ENCODE results near the gene SMAD9. TPM values are rescaled to one million over a fixed set of nuclear protein-coding genes. Genes with fewer than 3 reads are reported as not detected.
A peak's percentile ranks its signal among the peaks of the same experiment; 100 is the strongest.

Gene SMAD9
- total and polyA plus RNA-seq, 7 experiments from 2014 or later, result 0.02 to 0.05 TPM; not detected in 5

DNA sequence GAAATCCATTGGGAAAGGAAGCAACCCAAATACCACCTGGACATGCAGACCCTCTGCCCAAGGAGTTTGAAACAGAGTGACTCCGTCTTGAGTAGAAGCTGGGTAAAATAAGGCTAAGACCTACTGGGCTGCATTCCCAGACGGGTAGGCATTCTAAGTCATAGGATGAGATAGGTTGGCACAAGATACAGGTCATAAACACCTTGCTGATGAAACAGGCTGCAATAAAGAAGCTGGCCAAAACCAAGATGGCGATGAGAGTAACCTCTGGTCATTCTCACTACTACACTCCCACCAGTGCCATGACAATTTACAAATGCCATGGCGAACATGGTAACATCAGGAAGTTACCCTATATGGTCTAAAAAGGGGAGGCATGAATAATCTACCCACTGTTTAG, 60.8 kb downstream of the SMAD9 start:
- intact Hi-C loops (cut with micrococcal nuclease), result loop anchor here in 1 of 2 donors (2.0 to 5.0 kb wide), 2 partner anchors 123 to 210 kb away; no protein-coding TSS in a partner anchor
- H3K27me3 ChIP-seq (ENCODE audit: control insufficient read depth in 2 of 2, insufficient read depth in 2 of 2, low read length in 2 of 2), result no peaks in the 10 kb centered on the region
- Mint-ChIP-seq H3K4me1 (peaks cover 0 to 11% (median 0%) of the 10 kb centered on the region in 7 donors), H3K27ac (no peak overlapping the region), H3K9me3 (peaks cover 0 to 2% (median 0%) of the 10 kb centered on the region in 11 donors), H3K27me3 (peaks cover 12 to 51% (median 25%) of the 10 kb centered on the region in 5 donors), H3K4me3 (no peak overlapping the region), H3K36me3 (no peaks in the 10 kb centered on the region)
- ATAC-seq (no peak), DNase-seq (no peak)
- H3K4me3 ChIP-seq (ENCODE audit: low read length), result no peak overlapping the region
- POLR2A ChIA-PET, result no interaction called here
- CTCF ChIA-PET, result interaction anchor here (1.6 kb wide), 1 partner anchor 9 kb away, joined by 3 read pairs; no protein-coding TSS in a partner anchor
- no peaks in the 10 kb centered on the region for H3K4me1 ChIP-seq (ENCODE audit: control insufficient read depth in 2 of 2, insufficient read depth in 2 of 2, low read length in 2 of 2)
- H3K9me3 ChIP-seq (ENCODE audit: control insufficient read depth in 2 of 3, low read length in 3 of 3), result no peaks in the 10 kb centered on the region
- H3K27ac ChIP-seq (ENCODE audit: low read depth, low read length), result no peak overlapping the region
- no peaks in the 10 kb centered on the region for H3K36me3 ChIP-seq (ENCODE audit: control insufficient read depth in 2 of 3, insufficient read depth in 3 of 3, low read length in 3 of 3)

DNA sequence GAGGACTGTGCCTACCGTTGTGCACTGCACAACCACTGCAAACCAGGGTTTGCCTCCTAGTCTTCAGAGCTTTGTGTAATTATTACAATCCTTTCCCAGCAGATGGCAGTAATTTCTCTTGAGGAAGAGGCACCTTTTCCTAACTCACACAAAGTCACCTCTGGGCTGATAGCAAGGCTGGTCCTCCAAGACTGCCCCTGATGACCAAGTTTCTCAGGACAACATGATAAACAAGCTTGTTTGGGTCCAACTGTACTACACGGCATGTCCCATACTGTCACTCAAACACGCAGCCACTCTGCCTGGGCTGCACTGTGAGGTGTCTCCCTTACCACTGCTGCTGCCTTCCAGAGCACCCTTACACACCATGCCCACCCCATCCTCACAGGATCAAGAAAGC, 61.7 kb downstream of the SMAD9 start:
- DNase-seq (peak in 2 of 9 donors; percentile 1 to 3), ATAC-seq (no peak)
- no peaks in the 10 kb centered on the region for H3K27me3 ChIP-seq (ENCODE audit: control insufficient read depth in 2 of 2, insufficient read depth in 2 of 2, low read length in 2 of 2)
- Mint-ChIP-seq H3K4me1 (peaks cover 0 to 11% (median 0%) of the 10 kb centered on the region in 7 donors), H3K27me3 (peaks cover 5 to 41% (median 25%) of the 10 kb centered on the region in 5 donors), H3K27ac (no peak overlapping the region), H3K4me3 (no peak overlapping the region), H3K9me3 (peaks cover 0 to 2% (median 0%) of the 10 kb centered on the region in 11 donors), H3K36me3 (no peaks in the 10 kb centered on the region)
- POLR2A ChIA-PET, result no interaction called here
- no peaks in the 10 kb centered on the region for H3K9me3 ChIP-seq (ENCODE audit: control insufficient read depth in 2 of 3, low read length in 3 of 3)
- no peak overlapping the region for H3K27ac ChIP-seq (ENCODE audit: low read depth, low read length)
- no peaks in the 10 kb centered on the region for H3K4me1 ChIP-seq (ENCODE audit: control insufficient read depth in 2 of 2, insufficient read depth in 2 of 2, low read length in 2 of 2)
- intact Hi-C loops (cut with micrococcal nuclease), result loop anchor here (1.0 to 5.0 kb wide), 4 partner anchors 123 to 211 kb away; no protein-coding TSS in a partner anchor
- no peaks in the 10 kb centered on the region for H3K36me3 ChIP-seq (ENCODE audit: control insufficient read depth in 2 of 3, insufficient read depth in 3 of 3, low read length in 3 of 3)
- CTCF ChIA-PET, result interaction anchor here (0.6 to 1.6 kb wide), 2 partner anchors 10 to 153 kb away, joined by 3 to 4 read pairs; no protein-coding TSS in a partner anchor
- H3K4me3 ChIP-seq (ENCODE audit: low read length), result no peak overlapping the region

GRCh38 chr13:36857253-36857652, 62.8 kb downstream of the SMAD9 start:
- Histone ChIP-seq H3K9me3 (ENCODE audit: control insufficient read depth in 2 of 3, low read length in 3 of 3) (no peaks in the 10 kb centered on the region), H3K36me3 (ENCODE audit: control insufficient read depth in 2 of 3, insufficient read depth in 3 of 3, low read length in 3 of 3) (no peaks in the 10 kb centered on the region), H3K27ac (ENCODE audit: low read depth, low read length) (no peak overlapping the region), H3K4me3 (ENCODE audit: low read length) (no peak overlapping the region), H3K27me3 (ENCODE audit: control insufficient read depth in 2 of 2, insufficient read depth in 2 of 2, low read length in 2 of 2) (no peaks in the 10 kb centered on the region), H3K4me1 (ENCODE audit: control insufficient read depth in 2 of 2, insufficient read depth in 2 of 2, low read length in 2 of 2) (no peaks in the 10 kb centered on the region)
- no peaks in the 10 kb centered on the region for H3K36me3 Mint-ChIP-seq
- ATAC-seq (no peak), DNase-seq (no peak)
- ChIA-PET CTCF (no interaction called here), POLR2A (no interaction called here)
- no peak overlapping the region for H3K27ac Mint-ChIP-seq
- H3K9me3 Mint-ChIP-seq, result peaks cover 0 to 2% (median 0%) of the 10 kb centered on the region in 11 donors
- H3K4me3 Mint-ChIP-seq, result no peak overlapping the region
- H3K27me3 Mint-ChIP-seq, result peaks cover 5 to 33% (median 24%) of the 10 kb centered on the region in 5 donors
- intact Hi-C loops (cut with micrococcal nuclease), result loop anchor here in 1 of 2 donors (5.0 kb wide), 1 partner anchor 125 kb away; no protein-coding TSS in a partner anchor
- H3K4me1 Mint-ChIP-seq, result peaks cover 0 to 6% (median 0%) of the 10 kb centered on the region in 7 donors

- DNase-seq, result no peak
- intact Hi-C loops (cut with micrococcal nuclease), result loop anchor here in 1 of 2 donors (5.0 kb wide), 1 partner anchor 1831 kb away; no protein-coding TSS in a partner anchor
- CTCF ChIA-PET, result no interaction called here
These were observed 69.1 kb downstream of the SMAD9 start for GRCh38 chr13:36850790-36851438.

DNA sequence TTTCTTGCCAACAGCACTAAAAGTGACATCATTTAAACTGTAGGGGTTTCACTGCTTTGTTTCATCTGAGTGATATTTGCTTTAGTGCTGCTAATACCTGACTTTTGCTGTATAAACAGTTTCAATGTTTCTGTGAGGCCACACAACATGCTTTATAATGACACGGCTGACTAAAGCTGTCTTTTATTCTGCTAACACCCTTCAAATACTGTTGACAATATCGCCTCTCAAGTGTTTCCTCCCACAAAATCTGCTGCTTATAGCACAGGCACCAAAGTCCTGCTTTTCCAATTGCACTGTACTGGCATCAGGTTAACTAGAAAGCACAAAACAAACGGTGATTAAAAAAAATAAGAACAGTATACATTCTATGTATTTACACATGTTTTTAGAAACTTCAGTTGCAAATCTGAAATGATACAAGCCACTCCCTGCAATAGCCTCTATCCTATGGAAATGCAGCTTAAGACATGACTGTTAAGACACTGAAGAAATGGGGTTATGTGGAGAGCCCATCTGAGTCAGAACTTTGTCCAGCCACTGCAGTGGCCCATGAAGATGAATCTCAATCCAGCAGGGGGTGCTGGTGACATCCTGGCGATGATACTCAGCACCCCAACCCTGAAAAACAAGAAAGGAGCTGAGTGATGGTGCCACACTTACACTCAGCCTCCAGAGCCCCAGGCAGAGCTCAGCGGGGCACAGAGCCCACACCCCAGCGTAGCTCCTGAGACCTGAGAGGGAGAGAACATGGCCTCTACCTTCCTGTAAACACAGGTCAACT, 71.6 kb downstream of the SMAD9 start:
- H3K4me3 Mint-ChIP-seq, result no peak overlapping the region
- Histone ChIP-seq H3K27me3 (ENCODE audit: control insufficient read depth in 2 of 2, insufficient read depth in 2 of 2, low read length in 2 of 2) (no peaks in the 10 kb centered on the region), H3K27ac (ENCODE audit: low read depth, low read length) (no peak overlapping the region), H3K4me1 (ENCODE audit: control insufficient read depth in 2 of 2, insufficient read depth in 2 of 2, low read length in 2 of 2) (no peaks in the 10 kb centered on the region), H3K36me3 (ENCODE audit: control insufficient read depth in 2 of 3, insufficient read depth in 3 of 3, low read length in 3 of 3) (no peaks in the 10 kb centered on the region), H3K9me3 (ENCODE audit: control insufficient read depth in 2 of 3, low read length in 3 of 3) (no peaks in the 10 kb centered on the region), H3K4me3 (ENCODE audit: low read length) (no peak overlapping the region)
- ATAC-seq (no peak), DNase-seq (no peak)
- H3K36me3 Mint-ChIP-seq, result peaks cover 0 to 4% (median 0%) of the 10 kb centered on the region in 5 donors
- ChIA-PET CTCF (interaction anchor here (1.0 kb wide), 1 partner anchor 11 kb away, joined by 3 read pairs; no protein-coding TSS in a partner anchor), POLR2A (no interaction called here)
- peaks cover 0 to 19% (median 10%) of the 10 kb centered on the region in 5 donors for H3K27me3 Mint-ChIP-seq
- H3K9me3 Mint-ChIP-seq, result no peaks in the 10 kb centered on the region
- H3K27ac Mint-ChIP-seq, result no peak overlapping the region
- intact Hi-C loops (cut with micrococcal nuclease), result no loop called here
- H3K4me1 Mint-ChIP-seq, result no peaks in the 10 kb centered on the region

More at GRCh38 chr13:36850790-36851438, 69.1 kb downstream of the SMAD9 start:
- Mint-ChIP-seq H3K36me3 (no peaks in the 10 kb centered on the region), H3K27me3 (peaks cover 0 to 23% (median 15%) of the 10 kb centered on the region in 5 donors), H3K4me1 (no peaks in the 10 kb centered on the region), H3K27ac (no peak overlapping the region), H3K4me3 (no peak overlapping the region), H3K9me3 (peaks cover 0 to 2% (median 0%) of the 10 kb centered on the region in 11 donors)
- Histone ChIP-seq H3K27ac (ENCODE audit: low read depth, low read length) (no peak overlapping the region), H3K36me3 (ENCODE audit: control insufficient read depth in 2 of 3, insufficient read depth in 3 of 3, low read length in 3 of 3) (no peaks in the 10 kb centered on the region), H3K9me3 (ENCODE audit: control insufficient read depth in 2 of 3, low read length in 3 of 3) (no peaks in the 10 kb centered on the region), H3K4me1 (ENCODE audit: control insufficient read depth in 2 of 2, insufficient read depth in 2 of 2, low read length in 2 of 2) (no peaks in the 10 kb centered on the region), H3K27me3 (ENCODE audit: control insufficient read depth in 2 of 2, insufficient read depth in 2 of 2, low read length in 2 of 2) (no peaks in the 10 kb centered on the region), H3K4me3 (ENCODE audit: low read length) (no peak overlapping the region)
- POLR2A ChIA-PET, result no interaction called here
- ATAC-seq, result no peak

GRCh38 chr13:36847606-36848005, 72.4 kb downstream of the SMAD9 start:
- Histone ChIP-seq H3K27ac (ENCODE audit: low read depth, low read length) (no peak overlapping the region), H3K27me3 (ENCODE audit: control insufficient read depth in 2 of 2, insufficient read depth in 2 of 2, low read length in 2 of 2) (no peaks in the 10 kb centered on the region), H3K4me1 (ENCODE audit: control insufficient read depth in 2 of 2, insufficient read depth in 2 of 2, low read length in 2 of 2) (no peaks in the 10 kb centered on the region), H3K36me3 (ENCODE audit: control insufficient read depth in 2 of 3, insufficient read depth in 3 of 3, low read length in 3 of 3) (no peaks in the 10 kb centered on the region), H3K4me3 (ENCODE audit: low read length) (no peak overlapping the region), H3K9me3 (ENCODE audit: control insufficient read depth in 2 of 3, low read length in 3 of 3) (no peaks in the 10 kb centered on the region)
- intact Hi-C loops (cut with micrococcal nuclease), result no loop called here
- H3K36me3 Mint-ChIP-seq, result peaks cover 0 to 4% (median 0%) of the 10 kb centered on the region in 5 donors
- POLR2A ChIA-PET, result no interaction called here
- DNase-seq (no peak), ATAC-seq (no peak)
- no peaks in the 10 kb centered on the region for H3K4me1 Mint-ChIP-seq
- H3K4me3 Mint-ChIP-seq, result no peak overlapping the region
- no peaks in the 10 kb centered on the region for H3K9me3 Mint-ChIP-seq
- CTCF ChIA-PET, result no interaction called here
- no peak overlapping the region for H3K27ac Mint-ChIP-seq
- H3K27me3 Mint-ChIP-seq, result peaks cover 0 to 15% (median 7%) of the 10 kb centered on the region in 5 donors

Measured in naive thymus-derived CD4-positive, alpha-beta T cell (primary cell).